ENCODE measurements around the gene MYO16. TPM values are rescaled to one million over a fixed set of nuclear protein-coding genes. Genes with fewer than 3 reads are reported as not detected.

The MYO16 gene
- polyA plus RNA-seq, 1 donor from 2014 or later: 2.5 TPM

GRCh38 chr13:108920137-108920536, 290.7 kb downstream of the MYO16 start:
- no peaks in the 10 kb centered on the region for H3F3A ChIP-seq (ENCODE audit: insufficient read depth, low read length, poor library complexity, severe bottlenecking)
- no peak overlapping the region for H3K27ac ChIP-seq (ENCODE audit: low read length)
- no peaks in the 10 kb centered on the region for H3K9me3 ChIP-seq (ENCODE audit: low read length)
- no peaks in the 10 kb centered on the region for H3K36me3 ChIP-seq (ENCODE audit: insufficient read depth, low read length)
- H3K9ac ChIP-seq (ENCODE audit: low read length): no peak overlapping the region
- no peaks in the 10 kb centered on the region for H3K9me2 ChIP-seq (ENCODE audit: insufficient read depth, low read length)
- H3K79me2 ChIP-seq (replicated peaks; ENCODE audit: insufficient read depth, low read length): no peaks in the 10 kb centered on the region
- H2AFZ ChIP-seq (ENCODE audit: low read depth, low read length): no peak overlapping the region
- no peaks in the 10 kb centered on the region for H3K27me3 ChIP-seq (ENCODE audit: insufficient read depth, low read depth, low read length)
- no peak for TF ChIP-seq POLR2AphosphoS5 (IDR thresholded peaks at IDR 0.05)
- no peak for TF ChIP-seq TAF1 (IDR thresholded peaks at IDR 0.05; ENCODE audit: low read depth)
- no peak for TF ChIP-seq SMC3 (conservative IDR thresholded peaks at IDR 0.05; ENCODE audit: poor library complexity)
- no peak for TF ChIP-seq MXI1 (conservative IDR thresholded peaks at IDR 0.05; ENCODE audit: poor library complexity, severe bottlenecking)
- TF ChIP-seq CTCF (IDR thresholded peaks at IDR 0.05; ENCODE audit: poor library complexity, severe bottlenecking): no peak
- no peak for TF ChIP-seq REST (IDR thresholded peaks at IDR 0.05; ENCODE audit: borderline replicate concordance)
- TF ChIP-seq RAD21 (conservative IDR thresholded peaks at IDR 0.05): no peak
- TF ChIP-seq EP300 (conservative IDR thresholded peaks at IDR 0.05; ENCODE audit: poor library complexity, severe bottlenecking): no peak
- TF ChIP-seq EZH2 (IDR thresholded peaks at IDR 0.05; ENCODE audit: borderline replicate concordance, insufficient read depth, low read length, poor library complexity, severe bottlenecking): no peak
- no peaks in the 10 kb centered on the region for H4K20me1 ChIP-seq (ENCODE audit: insufficient read depth)
- no peak overlapping the region for H3K4me3 ChIP-seq (ENCODE audit: low read length)
- H3K4me2 ChIP-seq (ENCODE audit: low read length): no peak overlapping the region

- Histone ChIP-seq H3F3A (ENCODE audit: insufficient read depth, low read length, poor library complexity, severe bottlenecking) (no peaks in the 10 kb centered on the region), H2AFZ (ENCODE audit: low read depth, low read length) (no peak overlapping the region), H4K20me1 (ENCODE audit: insufficient read depth) (no peaks in the 10 kb centered on the region), H3K27me3 (ENCODE audit: insufficient read depth, low read depth, low read length) (no peaks in the 10 kb centered on the region), H3K9me2 (ENCODE audit: insufficient read depth, low read length) (no peaks in the 10 kb centered on the region), H3K27ac (ENCODE audit: low read length) (no peak overlapping the region), H3K9ac (ENCODE audit: low read length) (no peak overlapping the region), H3K9me3 (ENCODE audit: low read length) (no peaks in the 10 kb centered on the region), H3K79me2 (replicated peaks; ENCODE audit: insufficient read depth, low read length) (no peaks in the 10 kb centered on the region), H3K4me2 (ENCODE audit: low read length) (no peak overlapping the region), H3K4me3 (ENCODE audit: low read length) (no peak overlapping the region), H3K36me3 (ENCODE audit: insufficient read depth, low read length) (no peaks in the 10 kb centered on the region)
- TF ChIP-seq REST (IDR thresholded peaks at IDR 0.05; ENCODE audit: borderline replicate concordance): no peak
- TF ChIP-seq MXI1 (conservative IDR thresholded peaks at IDR 0.05; ENCODE audit: poor library complexity, severe bottlenecking): no peak
- TF ChIP-seq POLR2AphosphoS5 (IDR thresholded peaks at IDR 0.05): no peak
- no peak for TF ChIP-seq SMC3 (conservative IDR thresholded peaks at IDR 0.05; ENCODE audit: poor library complexity)
- TF ChIP-seq EZH2 (IDR thresholded peaks at IDR 0.05; ENCODE audit: borderline replicate concordance, insufficient read depth, low read length, poor library complexity, severe bottlenecking): no peak
- no peak for TF ChIP-seq EP300 (conservative IDR thresholded peaks at IDR 0.05; ENCODE audit: poor library complexity, severe bottlenecking)
- TF ChIP-seq RAD21 (conservative IDR thresholded peaks at IDR 0.05): no peak
- no peak for TF ChIP-seq CTCF (IDR thresholded peaks at IDR 0.05; ENCODE audit: poor library complexity, severe bottlenecking)
- no peak for TF ChIP-seq TAF1 (IDR thresholded peaks at IDR 0.05; ENCODE audit: low read depth)
Observed at GRCh38 chr13:108921238-108921637, 291.8 kb downstream of the MYO16 start.

Data from neural cell (in vitro differentiated cells).